Vagina (tissue), 2 donors: ENCODE data around the gene GNAQ. TPM values are rescaled to one million over a fixed set of nuclear protein-coding genes. Genes with fewer than 3 reads are reported as not detected.
A peak's percentile ranks its signal among the peaks of the same experiment; 100 is the strongest.

Experiments
- DNase-seq, 2 donors: peaks; one replicate each; pipeline ENCODE4 v3.0.0-alpha.2; 2017; ENCODE audit errors: extremely low spot score in 2 of 2
- H3K27ac ChIP-seq: fragments of 200-600 bp; sonication (generic); one replicate; pipeline ENCODE4 v1.5.1; 2019
- H3K27me3 ChIP-seq: fragments of 200-600 bp; sonication (generic); one replicate; pipeline ENCODE4 v1.5.1; 2019
- H3K36me3 ChIP-seq, 2 donors: fragments of 200-600 bp; sonication (generic); one replicate each; pipeline ENCODE4 v1.5.1; 2017 to 2019
- H3K4me1 ChIP-seq: fragments of 200-600 bp; sonication (generic); one replicate; pipeline ENCODE4 v1.5.1; 2019
- H3K4me3 ChIP-seq, 2 donors: fragments of 200-600 bp; sonication (generic); 1 replicate in 1 of 2; 2 replicates in 1 of 2; pipeline ENCODE4 v1.5.1; 2016 to 2019
- H3K9me3 ChIP-seq: fragments of 200-600 bp; sonication (generic); one replicate; pipeline ENCODE4 v1.5.1; 2019
- CTCF ChIP-seq, 3 experiments: fragments of 450-650 bp in 2 of 3; fragments of 200-600 bp in 1 of 3; sonication (generic) in 1 of 3; IDR thresholded peaks; one replicate each; pipeline ENCODE4 v1.5.1; 2017 to 2019; ENCODE audit warnings: antibody characterized with exemption in 3 of 3, mild to moderate bottlenecking in 2 of 3, moderate library complexity in 2 of 3
- POLR2A ChIP-seq, 2 donors: fragments of 450-650 bp; IDR thresholded peaks; one replicate each; pipeline ENCODE4 v1.6.1; 2017; ENCODE audit warnings: antibody characterized with exemption in 2 of 2, mild to moderate bottlenecking in 2 of 2, moderate library complexity in 2 of 2
- POLR2AphosphoS5 ChIP-seq, 2 donors: sonication (generic); formaldehyde crosslinking; IDR thresholded peaks; one replicate each; pipeline ENCODE4 v1.9.0; 2017; ENCODE audit warnings: antibody characterized with exemption in 2 of 2, mild to moderate bottlenecking in 2 of 2, low read depth in 1 of 2; ENCODE audit not compliant: insufficient read depth in 1 of 2
- intact Hi-C: fragments of 100-400 bp; cut with DNase I; formaldehyde crosslinking; loops from one replicate; pipeline ENCODE4 v1.15.1; 2023
- total RNA-seq: library from RNA; depleted of rRNA; stranded (reverse); fragments of >200 nt; gene quantifications from one replicate; pipeline ENCODE4 v1.2.3, GENCODE V29; 2016

Gene GNAQ
- total RNA-seq, 1 donor from 2014 or later: 31.9 TPM

- no peak for TF ChIP-seq CTCF (IDR thresholded peaks at IDR 0.05)
- TF ChIP-seq POLR2A (IDR thresholded peaks at IDR 0.05): no peak
- no peak for TF ChIP-seq POLR2AphosphoS5 (IDR thresholded peaks at IDR 0.05; ENCODE audit: insufficient read depth in 1 of 2, low read depth in 1 of 2)
- Histone ChIP-seq H3K4me3 (no peak overlapping the region), H3K4me1 (no peaks in the 10 kb centered on the region), H3K9me3 (no peaks in the 10 kb centered on the region), H3K27me3 (no peaks in the 10 kb centered on the region), H3K36me3 (no peaks in the 10 kb centered on the region), H3K27ac (no peak overlapping the region)
- no peak for DNase-seq
- intact Hi-C loops: no loop called here
Measured at GRCh38 chr9:78041971-78042370, 10.4 kb upstream of the GNAQ start.

- no peak for TF ChIP-seq POLR2A (IDR thresholded peaks at IDR 0.05)
- TF ChIP-seq CTCF (IDR thresholded peaks at IDR 0.05): no peak
- TF ChIP-seq POLR2AphosphoS5 (IDR thresholded peaks at IDR 0.05; ENCODE audit: insufficient read depth in 1 of 2, low read depth in 1 of 2): no peak
- no peaks in the 10 kb centered on the region for H3K9me3 ChIP-seq
- H3K27me3 ChIP-seq: no peaks in the 10 kb centered on the region
- H3K4me1 ChIP-seq: no peaks in the 10 kb centered on the region
- H3K27ac ChIP-seq: no peak overlapping the region
- no peak for DNase-seq
- H3K4me3 ChIP-seq: no peak overlapping the region
- intact Hi-C loops: no loop called here
- H3K36me3 ChIP-seq: no peaks in the 10 kb centered on the region
Measured at GRCh38 chr9:78040726-78041125, 9.1 kb upstream of the GNAQ start.

DNA sequence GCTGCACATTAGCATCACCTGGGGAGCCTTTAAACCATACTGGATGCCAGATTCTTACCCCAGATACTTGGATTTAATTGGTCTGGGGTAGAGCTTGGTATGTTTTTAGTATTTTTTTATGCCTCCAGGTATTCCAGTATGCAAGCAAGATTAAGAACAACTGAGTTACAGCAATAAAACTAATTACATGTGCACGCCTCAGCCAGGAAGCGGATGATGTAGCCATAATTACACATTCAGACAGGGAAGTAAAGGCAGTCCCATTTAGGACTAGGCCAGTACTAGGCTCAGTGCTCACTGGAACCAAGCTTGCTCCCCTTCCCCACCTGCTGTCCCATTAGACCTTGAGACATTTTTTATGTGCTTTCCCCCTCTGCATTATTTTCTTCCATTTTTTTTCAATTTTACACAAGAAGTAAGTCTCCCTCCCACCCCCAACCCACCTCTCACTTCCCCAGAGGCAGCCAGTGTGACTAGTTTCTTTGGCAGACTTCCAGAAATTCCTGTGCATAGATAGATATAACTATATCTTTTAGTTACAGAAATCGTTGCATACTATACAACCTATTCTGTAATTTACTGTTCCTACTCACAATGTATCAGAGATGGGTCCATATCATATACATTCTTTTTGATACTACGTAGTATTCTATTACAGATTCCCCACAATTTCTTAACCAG, 7.1 kb upstream of the GNAQ start:
- H3K4me3 ChIP-seq: no peak overlapping the region
- H3K27ac ChIP-seq: no peak overlapping the region
- H3K27me3 ChIP-seq: no peaks in the 10 kb centered on the region
- peaks cover 12% of the 10 kb centered on the region for H3K4me1 ChIP-seq
- H3K36me3 ChIP-seq: no peaks in the 10 kb centered on the region
- DNase-seq: no peak
- intact Hi-C loops: loop anchor here (10.0 kb wide), 3 partner anchors 64 to 604 kb away; no protein-coding TSS in a partner anchor
- no peaks in the 10 kb centered on the region for H3K9me3 ChIP-seq
- TF ChIP-seq POLR2A (IDR thresholded peaks at IDR 0.05) (no peak), POLR2AphosphoS5 (IDR thresholded peaks at IDR 0.05; ENCODE audit: insufficient read depth in 1 of 2, low read depth in 1 of 2) (no peak), CTCF (IDR thresholded peaks at IDR 0.05) (no peak)

DNA sequence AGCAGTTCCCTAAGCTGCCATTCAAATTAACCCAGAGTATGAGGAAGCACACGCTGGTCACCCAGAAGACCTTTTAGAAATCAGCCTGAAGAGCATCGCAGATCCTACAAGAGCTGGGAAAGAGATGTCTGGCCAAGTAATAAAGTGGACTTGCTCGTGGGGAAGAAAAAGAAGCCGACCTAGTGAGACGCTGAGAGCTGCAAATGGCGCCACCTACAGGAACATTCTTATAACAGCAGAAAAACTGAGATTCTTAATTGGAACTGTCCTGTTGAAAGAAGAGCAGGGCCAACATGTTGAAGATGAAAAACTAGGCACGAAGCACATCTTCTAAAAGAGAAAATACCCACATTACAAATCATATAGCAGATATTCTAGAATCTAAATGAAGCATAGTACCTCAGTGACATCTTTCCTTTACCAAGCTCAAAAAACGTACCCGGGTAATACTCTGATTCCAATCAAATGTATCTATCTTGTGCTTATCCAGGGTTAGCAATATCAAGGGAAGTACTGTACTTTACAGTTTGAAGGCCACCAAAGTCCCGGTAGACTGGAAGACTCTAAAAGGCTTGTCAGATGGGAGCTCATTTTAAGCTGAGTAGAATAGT, 3.9 kb upstream of the GNAQ start:
- Histone ChIP-seq H3K27me3 (no peaks in the 10 kb centered on the region), H3K27ac (peak overlapping the region; percentile 59), H3K36me3 (no peaks in the 10 kb centered on the region), H3K4me1 (peaks cover 22% of the 10 kb centered on the region), H3K9me3 (no peaks in the 10 kb centered on the region), H3K4me3 (peak overlapping the region in 1 of 2 donors; percentile 2)
- TF ChIP-seq CTCF (IDR thresholded peaks at IDR 0.05): peak; percentile 68 to 88 (median 78)
- TF ChIP-seq POLR2AphosphoS5 (IDR thresholded peaks at IDR 0.05; ENCODE audit: insufficient read depth in 1 of 2, low read depth in 1 of 2): peak in 1 of 2 donors; percentile 77
- TF ChIP-seq POLR2A (IDR thresholded peaks at IDR 0.05): no peak
- intact Hi-C loops: loop anchor here (10.0 kb wide), 3 partner anchors 61 to 601 kb away; no protein-coding TSS in a partner anchor
- DNase-seq: no peak

DNA sequence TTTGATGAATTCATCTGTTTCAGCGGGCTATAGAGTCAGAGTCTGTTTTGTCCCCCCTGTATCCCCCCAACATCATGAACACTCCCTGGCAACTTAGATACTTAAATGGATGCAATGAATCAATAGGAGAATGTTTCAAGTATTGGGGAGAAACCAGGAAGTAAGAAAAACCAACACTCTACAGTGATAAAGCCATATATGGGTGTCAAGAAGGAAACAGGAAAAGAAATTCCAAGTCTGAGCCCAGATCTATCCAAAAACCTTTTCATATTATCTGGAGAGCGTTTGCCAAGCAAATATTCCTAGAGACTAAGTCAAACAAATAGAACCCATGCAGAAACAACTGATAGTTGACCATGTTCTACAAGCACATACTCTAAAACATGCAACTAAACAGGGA, 2.3 kb upstream of the GNAQ start:
- H3K9me3 ChIP-seq: no peaks in the 10 kb centered on the region
- H3K4me3 ChIP-seq: no peak overlapping the region
- DNase-seq: no peak
- H3K4me1 ChIP-seq: peaks cover 27% of the 10 kb centered on the region
- intact Hi-C loops: loop anchor here (10.0 kb wide), 3 partner anchors 59 to 599 kb away; no protein-coding TSS in a partner anchor
- H3K27me3 ChIP-seq: no peaks in the 10 kb centered on the region
- TF ChIP-seq POLR2AphosphoS5 (IDR thresholded peaks at IDR 0.05; ENCODE audit: insufficient read depth in 1 of 2, low read depth in 1 of 2) (no peak), CTCF (IDR thresholded peaks at IDR 0.05) (no peak), POLR2A (IDR thresholded peaks at IDR 0.05) (no peak)
- H3K27ac ChIP-seq: no peak overlapping the region
- H3K36me3 ChIP-seq: no peaks in the 10 kb centered on the region
